Hair follicle dermal papilla cell (primary cell): Measurements from ENCODE around the gene CWF19L2. TPM values are rescaled to one million over a fixed set of nuclear protein-coding genes. Genes with fewer than 3 reads are reported as not detected.

Experiments
- total RNA-seq: library from RNA; depleted of rRNA; stranded (reverse); fragments of >200 nt; gene quantifications from 2 replicates; pipeline ENCODE4 v1.2.3, GENCODE V29; 2012

The CWF19L2 gene
- 7.2 and 9.4 TPM in 2 replicates for total RNA-seq

DNA sequence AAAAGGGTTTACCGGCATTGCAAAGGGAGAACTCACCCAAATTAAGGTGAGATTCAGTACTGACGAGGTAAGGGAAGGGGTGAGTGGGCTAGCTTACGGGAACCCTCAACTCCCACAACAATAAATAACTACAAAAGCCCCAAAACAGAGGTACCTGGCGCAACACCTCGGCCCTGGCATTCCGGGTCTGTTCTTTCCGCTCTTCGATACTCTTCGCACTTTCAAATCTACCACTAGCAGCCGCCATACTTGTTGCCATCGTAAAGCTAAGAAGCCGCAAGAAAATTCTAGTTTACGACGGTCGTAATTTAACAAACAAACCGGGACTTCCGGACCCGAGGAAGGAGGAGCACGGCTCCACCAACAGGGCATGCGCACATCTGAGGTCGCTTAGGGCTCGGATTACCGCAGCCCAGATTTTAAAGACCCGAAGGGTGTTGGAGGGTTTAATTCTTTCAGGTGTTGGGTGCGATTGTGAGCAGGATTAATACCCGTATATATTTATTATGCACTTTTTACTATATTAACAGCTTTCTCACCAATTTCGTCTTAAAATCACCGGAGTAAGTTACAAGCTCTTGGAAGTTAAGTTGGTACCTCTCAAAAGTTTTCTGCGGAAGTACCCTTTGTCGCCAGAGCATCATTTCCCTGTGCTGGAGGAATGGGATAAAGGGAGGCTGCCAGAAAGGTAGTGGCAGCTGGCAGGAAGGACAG is at the start of gene CWF19L2:
TSS of gene CWF19L2 (minus strand) at position 268 of the 714 bp plus-strand sequence. CDS start at position 259, 9 bp downstream.

Other genes starting within 250 kb of the CWF19L2 start
- 5.7 and 9.9 TPM in 2 replicates for gene ALKBH8, start 107.9 kb upstream of the CWF19L2 start, total RNA-seq
- gene ELMOD1, start 133.3 kb upstream of the CWF19L2 start, total RNA-seq = 0.16 TPM in 1 of 2 replicates, not detected in the other